ENCODE measurements around the gene SLC6A19. TPM values are rescaled to one million over a fixed set of nuclear protein-coding genes. Genes with fewer than 3 reads are reported as not detected.

Gene SLC6A19
- total RNA-seq, 1 experiment from 2014 or later, result 0.04 TPM

DNA sequence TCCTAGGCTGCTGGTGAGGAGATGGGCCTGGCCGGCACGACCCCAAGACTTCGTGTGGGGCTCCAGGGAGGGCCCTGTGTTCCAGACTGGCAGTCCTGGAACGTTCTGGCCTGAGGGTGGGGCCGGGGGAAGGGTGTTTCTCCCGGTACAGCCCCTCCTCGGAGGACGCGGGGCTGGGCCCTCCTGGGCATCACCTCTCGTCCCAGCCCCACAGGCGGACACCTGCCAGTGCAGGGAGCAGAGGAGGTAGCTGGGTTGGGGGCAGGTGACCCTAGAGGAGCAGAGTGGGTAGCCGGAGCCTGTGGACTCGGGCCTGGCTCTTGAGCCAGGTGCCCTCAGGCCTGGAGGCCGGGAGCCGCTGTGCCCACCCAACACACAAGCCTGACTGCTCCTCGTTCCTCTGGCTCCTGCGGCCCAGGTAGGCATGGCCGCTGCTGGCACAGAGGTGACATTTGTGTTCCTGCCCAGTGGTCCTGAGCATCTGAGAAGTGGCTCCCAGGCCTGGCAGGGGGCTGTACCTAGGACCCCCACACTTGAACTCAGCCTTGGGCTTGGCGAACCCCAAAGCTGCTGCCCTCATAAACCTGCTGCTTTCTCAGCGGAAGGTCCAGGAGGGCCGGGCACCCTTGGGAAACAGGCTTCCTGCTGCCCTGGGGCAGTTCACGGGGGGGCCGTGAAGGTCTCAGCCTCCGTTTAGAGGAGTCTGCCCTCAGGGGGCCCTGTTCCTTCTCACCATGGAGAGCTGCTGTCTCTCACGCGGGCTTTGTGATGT lies 817 bp downstream of the SLC6A19 start (continued):
- TF ChIP-seq, protein P1, sequence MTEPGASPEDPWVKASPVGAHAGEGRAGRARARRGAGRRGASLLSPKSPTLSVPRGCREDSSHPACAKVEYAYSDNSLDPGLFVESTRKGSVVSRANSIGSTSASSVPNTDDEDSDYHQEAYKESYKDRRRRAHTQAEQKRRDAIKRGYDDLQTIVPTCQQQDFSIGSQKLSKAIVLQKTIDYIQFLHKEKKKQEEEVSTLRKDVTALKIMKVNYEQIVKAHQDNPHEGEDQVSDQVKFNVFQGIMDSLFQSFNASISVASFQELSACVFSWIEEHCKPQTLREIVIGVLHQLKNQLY (CRISPR knock-in tag; IDR thresholded peaks at IDR 0.05), result no peak
- no peak for TF ChIP-seq NR1H2 (CRISPR knock-in tag; IDR thresholded peaks at IDR 0.05)
- no peak for TF ChIP-seq GTF2I (CRISPR knock-in tag; conservative IDR thresholded peaks at IDR 0.05)
- no peak for TF ChIP-seq MYBL2 (CRISPR knock-in tag; IDR thresholded peaks at IDR 0.05)
- no peak for TF ChIP-seq KAT7 (CRISPR knock-in tag; IDR thresholded peaks at IDR 0.05; ENCODE audit: borderline replicate concordance)
- TF ChIP-seq, protein P2, sequence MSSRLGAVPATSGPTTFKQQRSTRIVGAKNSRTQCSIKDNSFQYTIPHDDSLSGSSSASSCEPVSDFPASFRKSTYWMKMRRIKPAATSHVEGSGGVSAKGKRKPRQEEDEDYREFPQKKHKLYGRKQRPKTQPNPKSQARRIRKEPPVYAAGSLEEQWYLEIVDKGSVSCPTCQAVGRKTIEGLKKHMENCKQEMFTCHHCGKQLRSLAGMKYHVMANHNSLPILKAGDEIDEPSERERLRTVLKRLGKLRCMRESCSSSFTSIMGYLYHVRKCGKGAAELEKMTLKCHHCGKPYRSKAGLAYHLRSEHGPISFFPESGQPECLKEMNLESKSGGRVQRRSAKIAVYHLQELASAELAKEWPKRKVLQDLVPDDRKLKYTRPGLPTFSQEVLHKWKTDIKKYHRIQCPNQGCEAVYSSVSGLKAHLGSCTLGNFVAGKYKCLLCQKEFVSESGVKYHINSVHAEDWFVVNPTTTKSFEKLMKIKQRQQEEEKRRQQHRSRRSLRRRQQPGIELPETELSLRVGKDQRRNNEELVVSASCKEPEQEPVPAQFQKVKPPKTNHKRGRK (CRISPR knock-in tag; IDR thresholded peaks at IDR 0.05; ENCODE audit: borderline replicate concordance), result no peak
- TF ChIP-seq, protein P3, sequence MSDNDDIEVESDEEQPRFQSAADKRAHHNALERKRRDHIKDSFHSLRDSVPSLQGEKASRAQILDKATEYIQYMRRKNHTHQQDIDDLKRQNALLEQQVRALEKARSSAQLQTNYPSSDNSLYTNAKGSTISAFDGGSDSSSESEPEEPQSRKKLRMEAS (CRISPR knock-in tag; IDR thresholded peaks at IDR 0.05), result no peak
- TF ChIP-seq, protein P4, sequence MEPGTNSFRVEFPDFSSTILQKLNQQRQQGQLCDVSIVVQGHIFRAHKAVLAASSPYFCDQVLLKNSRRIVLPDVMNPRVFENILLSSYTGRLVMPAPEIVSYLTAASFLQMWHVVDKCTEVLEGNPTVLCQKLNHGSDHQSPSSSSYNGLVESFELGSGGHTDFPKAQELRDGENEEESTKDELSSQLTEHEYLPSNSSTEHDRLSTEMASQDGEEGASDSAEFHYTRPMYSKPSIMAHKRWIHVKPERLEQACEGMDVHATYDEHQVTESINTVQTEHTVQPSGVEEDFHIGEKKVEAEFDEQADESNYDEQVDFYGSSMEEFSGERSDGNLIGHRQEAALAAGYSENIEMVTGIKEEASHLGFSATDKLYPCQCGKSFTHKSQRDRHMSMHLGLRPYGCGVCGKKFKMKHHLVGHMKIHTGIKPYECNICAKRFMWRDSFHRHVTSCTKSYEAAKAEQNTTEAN (CRISPR knock-in tag; IDR thresholded peaks at IDR 0.05), result no peak
- TF ChIP-seq TEAD1 (CRISPR knock-in tag; IDR thresholded peaks at IDR 0.05), result no peak

DNA sequence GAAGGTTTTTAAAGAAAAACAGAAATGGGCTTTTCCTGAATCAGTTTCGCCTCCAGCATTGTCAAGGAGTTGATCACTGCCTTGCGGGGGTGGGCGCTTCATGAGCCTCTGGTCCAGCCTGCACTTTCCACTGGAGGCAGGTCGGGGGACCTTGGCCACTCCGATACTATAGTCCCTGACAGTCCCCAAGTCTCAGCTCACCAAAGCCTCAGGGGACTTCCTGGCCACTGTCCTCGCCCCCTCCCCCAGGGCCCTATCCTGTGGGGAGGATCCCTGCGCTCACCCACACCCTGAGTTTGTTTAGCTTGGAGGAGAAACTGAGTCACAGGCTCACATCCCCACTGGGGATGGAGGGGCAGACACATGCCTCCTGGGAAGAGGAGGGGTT lies 1.4 kb downstream of the SLC6A19 start:
- Mint-ChIP-seq H3K27ac (no peak overlapping the region), H3K27me3 (ENCODE audit: low read depth) (no peaks in the 10 kb centered on the region), H3K4me3 (no peak overlapping the region), H3K36me3 (no peaks in the 10 kb centered on the region), H3K4me1 (peaks cover 7% of the 10 kb centered on the region; the same call in 1 of the 2 replicates), H3K9me3 (no peaks in the 10 kb centered on the region)
- DNase-seq (ENCODE audit: low spot score) (no peak), ATAC-seq (no peak)
- POLR2A ChIA-PET, result no interaction called here
- TF ChIP-seq, protein P5, sequence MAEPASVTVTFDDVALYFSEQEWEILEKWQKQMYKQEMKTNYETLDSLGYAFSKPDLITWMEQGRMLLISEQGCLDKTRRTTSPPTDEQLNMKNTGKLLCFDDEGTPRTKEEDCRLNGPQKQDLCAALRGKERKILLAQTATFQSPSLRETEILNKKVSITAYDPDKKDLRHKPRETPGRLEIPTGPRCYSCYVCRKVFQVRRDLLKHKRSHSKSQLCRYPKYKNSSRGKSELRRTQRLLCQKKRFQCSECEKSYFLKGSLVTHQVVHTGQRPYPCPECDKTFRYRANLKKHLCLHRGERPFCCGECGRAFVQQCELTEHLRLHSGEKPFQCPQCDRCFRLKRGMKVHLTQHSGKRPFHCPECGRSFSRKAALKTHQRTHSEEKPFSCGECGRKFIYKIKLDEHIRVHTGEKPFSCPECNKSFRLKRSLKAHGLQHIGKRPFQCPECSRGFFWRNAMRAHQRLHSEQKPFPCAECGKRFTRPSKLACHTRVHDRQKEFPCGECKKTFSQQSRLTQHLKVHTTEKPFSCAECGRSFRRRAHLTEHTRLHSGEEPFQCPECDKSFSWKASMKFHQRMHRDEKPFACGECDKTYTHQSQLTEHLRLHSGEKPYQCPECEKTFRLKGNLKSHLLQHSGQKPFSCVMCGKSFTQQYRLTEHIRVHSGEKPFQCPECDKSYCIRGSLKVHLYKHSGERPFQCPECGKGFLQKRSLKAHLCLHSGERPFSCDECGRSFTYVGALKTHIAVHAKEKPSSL (CRISPR knock-in tag; conservative IDR thresholded peaks at IDR 0.05), result no peak
- TF ChIP-seq SP1 (CRISPR knock-in tag; conservative IDR thresholded peaks at IDR 0.05) (no peak), GTF2I (CRISPR knock-in tag; conservative IDR thresholded peaks at IDR 0.05) (no peak), GABPB1 (CRISPR knock-in tag; IDR thresholded peaks at IDR 0.05) (no peak), FOXJ3 (CRISPR knock-in tag; IDR thresholded peaks at IDR 0.05; ENCODE audit: borderline replicate concordance) (no peak), MYBL2 (CRISPR knock-in tag; IDR thresholded peaks at IDR 0.05) (no peak), KAT7 (CRISPR knock-in tag; IDR thresholded peaks at IDR 0.05; ENCODE audit: borderline replicate concordance) (no peak), ELF4 (CRISPR knock-in tag; IDR thresholded peaks at IDR 0.05; ENCODE audit: low read depth) (no peak), ZNF396 (CRISPR knock-in tag; IDR thresholded peaks at IDR 0.05; ENCODE audit: borderline replicate concordance) (no peak), NFYB (CRISPR knock-in tag; conservative IDR thresholded peaks at IDR 0.05; ENCODE audit: low read depth) (no peak)
- TF ChIP-seq, protein P6, sequence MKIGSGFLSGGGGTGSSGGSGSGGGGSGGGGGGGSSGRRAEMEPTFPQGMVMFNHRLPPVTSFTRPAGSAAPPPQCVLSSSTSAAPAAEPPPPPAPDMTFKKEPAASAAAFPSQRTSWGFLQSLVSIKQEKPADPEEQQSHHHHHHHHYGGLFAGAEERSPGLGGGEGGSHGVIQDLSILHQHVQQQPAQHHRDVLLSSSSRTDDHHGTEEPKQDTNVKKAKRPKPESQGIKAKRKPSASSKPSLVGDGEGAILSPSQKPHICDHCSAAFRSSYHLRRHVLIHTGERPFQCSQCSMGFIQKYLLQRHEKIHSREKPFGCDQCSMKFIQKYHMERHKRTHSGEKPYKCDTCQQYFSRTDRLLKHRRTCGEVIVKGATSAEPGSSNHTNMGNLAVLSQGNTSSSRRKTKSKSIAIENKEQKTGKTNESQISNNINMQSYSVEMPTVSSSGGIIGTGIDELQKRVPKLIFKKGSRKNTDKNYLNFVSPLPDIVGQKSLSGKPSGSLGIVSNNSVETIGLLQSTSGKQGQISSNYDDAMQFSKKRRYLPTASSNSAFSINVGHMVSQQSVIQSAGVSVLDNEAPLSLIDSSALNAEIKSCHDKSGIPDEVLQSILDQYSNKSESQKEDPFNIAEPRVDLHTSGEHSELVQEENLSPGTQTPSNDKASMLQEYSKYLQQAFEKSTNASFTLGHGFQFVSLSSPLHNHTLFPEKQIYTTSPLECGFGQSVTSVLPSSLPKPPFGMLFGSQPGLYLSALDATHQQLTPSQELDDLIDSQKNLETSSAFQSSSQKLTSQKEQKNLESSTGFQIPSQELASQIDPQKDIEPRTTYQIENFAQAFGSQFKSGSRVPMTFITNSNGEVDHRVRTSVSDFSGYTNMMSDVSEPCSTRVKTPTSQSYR (CRISPR knock-in tag; IDR thresholded peaks at IDR 0.05), result no peak
- TF ChIP-seq, protein P7, sequence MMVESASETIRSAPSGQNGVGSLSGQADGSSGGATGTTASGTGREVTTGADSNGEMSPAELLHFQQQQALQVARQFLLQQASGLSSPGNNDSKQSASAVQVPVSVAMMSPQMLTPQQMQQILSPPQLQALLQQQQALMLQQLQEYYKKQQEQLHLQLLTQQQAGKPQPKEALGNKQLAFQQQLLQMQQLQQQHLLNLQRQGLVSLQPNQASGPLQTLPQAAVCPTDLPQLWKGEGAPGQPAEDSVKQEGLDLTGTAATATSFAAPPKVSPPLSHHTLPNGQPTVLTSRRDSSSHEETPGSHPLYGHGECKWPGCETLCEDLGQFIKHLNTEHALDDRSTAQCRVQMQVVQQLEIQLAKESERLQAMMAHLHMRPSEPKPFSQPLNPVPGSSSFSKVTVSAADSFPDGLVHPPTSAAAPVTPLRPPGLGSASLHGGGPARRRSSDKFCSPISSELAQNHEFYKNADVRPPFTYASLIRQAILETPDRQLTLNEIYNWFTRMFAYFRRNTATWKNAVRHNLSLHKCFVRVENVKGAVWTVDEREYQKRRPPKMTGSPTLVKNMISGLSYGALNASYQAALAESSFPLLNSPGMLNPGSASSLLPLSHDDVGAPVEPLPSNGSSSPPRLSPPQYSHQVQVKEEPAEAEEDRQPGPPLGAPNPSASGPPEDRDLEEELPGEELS (CRISPR knock-in tag; IDR thresholded peaks at IDR 0.05), result no peak
- TF ChIP-seq, protein P8, sequence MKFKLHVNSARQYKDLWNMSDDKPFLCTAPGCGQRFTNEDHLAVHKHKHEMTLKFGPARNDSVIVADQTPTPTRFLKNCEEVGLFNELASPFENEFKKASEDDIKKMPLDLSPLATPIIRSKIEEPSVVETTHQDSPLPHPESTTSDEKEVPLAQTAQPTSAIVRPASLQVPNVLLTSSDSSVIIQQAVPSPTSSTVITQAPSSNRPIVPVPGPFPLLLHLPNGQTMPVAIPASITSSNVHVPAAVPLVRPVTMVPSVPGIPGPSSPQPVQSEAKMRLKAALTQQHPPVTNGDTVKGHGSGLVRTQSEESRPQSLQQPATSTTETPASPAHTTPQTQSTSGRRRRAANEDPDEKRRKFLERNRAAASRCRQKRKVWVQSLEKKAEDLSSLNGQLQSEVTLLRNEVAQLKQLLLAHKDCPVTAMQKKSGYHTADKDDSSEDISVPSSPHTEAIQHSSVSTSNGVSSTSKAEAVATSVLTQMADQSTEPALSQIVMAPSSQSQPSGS (CRISPR knock-in tag; IDR thresholded peaks at IDR 0.05; ENCODE audit: borderline replicate concordance, low read depth), result no peak
- TF ChIP-seq, protein P2 (CRISPR knock-in tag; IDR thresholded peaks at IDR 0.05; ENCODE audit: borderline replicate concordance), result no peak
- CTCF ChIA-PET, result interaction anchor here (0.6 to 3.0 kb wide), 2 partner anchors 29 to 35 kb away, joined by 3 to 23 read pairs; no protein-coding TSS in a partner anchor
